HS-27A (cell line): ENCODE data around the gene SLC9A6.
A peak's percentile ranks its signal among the peaks of the same experiment; 100 is the strongest.
"Not testable (repeated sequence)": the region's sequence is repeated elsewhere in the genome, so short reads cannot be mapped to it uniquely, and the experiment has no call there.

Source experiments
- DNase-seq: peaks from one replicate; pipeline ENCODE4 v3.0.0-alpha.2; 2012; ENCODE audit warnings: low read depth, missing footprints

The SLC9A6 gene

DNA sequence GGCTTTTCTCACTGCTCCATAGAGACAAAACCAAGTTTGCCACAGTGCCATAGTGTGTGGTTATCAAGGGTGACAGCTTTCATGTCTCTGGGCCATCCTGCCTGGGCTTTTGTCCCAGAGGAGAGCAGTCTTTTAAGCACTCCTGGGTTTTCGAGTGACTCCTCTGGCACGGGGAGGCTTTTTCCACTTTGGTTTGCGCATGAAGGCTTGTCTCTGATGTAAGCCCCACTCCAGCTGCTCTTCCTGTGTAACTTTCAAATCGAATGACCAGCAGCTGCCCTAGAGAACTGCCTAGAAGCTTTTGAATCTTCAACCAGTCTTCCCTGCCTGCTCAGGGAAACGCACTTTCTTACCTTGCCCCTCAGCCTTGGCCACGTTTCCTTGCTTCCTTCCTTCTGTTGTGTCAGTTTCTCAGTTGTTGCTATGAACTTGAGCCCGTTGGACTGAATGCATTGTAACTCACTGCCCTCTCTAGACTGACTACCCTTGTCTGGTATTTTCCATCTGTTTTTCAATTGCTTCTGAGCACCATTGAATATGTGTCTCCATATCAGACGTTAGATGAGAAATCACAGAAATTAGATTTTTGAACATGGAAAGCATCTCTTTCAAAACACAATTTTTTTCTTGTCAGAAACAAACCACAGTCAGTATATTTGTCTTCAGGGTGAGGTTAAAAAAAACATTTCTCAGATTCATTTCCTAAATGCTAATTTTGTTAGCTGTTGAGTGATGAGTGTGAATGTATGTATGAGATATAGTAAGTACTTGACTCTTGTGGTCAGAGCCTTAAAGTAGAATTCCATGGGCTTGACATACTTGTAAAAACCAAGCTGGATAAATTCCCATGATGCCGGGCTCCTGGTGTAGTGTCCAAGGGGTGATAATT lies 45.3 kb downstream of the SLC9A6 start:
- DNase-seq, result peak; percentile 47

DNA sequence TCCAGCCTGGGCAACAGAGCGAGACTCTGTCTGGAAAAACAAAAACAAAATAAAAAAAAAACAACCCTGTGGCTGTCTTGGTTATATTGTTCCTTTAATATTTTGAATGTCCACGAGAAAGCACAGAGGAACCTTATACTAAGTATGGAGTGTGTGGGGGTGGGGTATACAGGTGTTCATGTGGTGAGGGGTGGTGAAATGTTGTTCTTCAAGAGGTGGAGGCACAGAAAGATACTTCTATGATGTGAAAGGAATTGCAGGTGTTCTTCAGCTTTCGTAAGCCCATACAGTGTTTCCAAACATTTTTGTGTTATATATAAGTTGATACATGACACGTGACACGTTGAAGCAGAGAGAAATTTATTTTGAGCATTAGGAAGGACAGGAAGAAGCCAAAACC lies 46.4 kb downstream of the SLC9A6 start:
- DNase-seq, result no peak

DNA sequence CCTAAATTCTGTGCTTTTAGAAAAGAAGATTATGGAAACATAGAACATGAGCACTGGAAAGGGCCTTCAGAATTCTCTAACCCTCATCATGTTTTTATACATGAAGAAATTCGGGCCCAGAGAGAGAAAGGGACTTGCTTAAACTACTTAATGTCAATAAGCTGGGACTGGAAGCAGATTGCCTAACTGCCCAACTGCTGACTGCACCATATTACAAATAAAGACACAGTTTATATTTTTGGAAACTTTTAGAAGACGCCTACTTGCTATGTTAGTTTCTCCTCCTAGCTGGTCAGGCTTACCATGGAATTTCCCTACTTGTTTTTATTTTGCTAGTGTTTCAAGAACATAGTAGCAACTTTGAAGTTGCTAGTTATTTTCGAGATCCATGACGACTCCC lies 47.1 kb downstream of the SLC9A6 start:
- no peak for DNase-seq

DNA sequence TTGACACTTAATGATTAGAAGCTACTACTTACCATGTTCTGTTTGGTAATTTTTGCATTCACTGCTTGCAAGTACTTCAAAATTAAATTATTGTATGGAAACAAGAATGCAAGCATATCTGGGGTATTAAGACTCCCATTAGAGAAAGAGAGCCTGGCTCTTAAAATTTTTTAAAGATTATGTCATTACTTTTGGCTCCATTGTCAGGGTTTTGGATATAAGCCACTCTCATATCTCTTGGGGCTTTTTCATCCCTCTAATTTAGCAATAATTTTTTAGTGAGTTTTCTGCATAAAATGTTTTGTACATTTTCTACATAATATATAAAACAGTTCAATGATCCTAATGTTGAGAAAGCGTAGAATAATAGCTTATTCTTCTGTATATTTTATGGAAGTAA lies 49.4 kb downstream of the SLC9A6 start:
- no peak for DNase-seq

DNA sequence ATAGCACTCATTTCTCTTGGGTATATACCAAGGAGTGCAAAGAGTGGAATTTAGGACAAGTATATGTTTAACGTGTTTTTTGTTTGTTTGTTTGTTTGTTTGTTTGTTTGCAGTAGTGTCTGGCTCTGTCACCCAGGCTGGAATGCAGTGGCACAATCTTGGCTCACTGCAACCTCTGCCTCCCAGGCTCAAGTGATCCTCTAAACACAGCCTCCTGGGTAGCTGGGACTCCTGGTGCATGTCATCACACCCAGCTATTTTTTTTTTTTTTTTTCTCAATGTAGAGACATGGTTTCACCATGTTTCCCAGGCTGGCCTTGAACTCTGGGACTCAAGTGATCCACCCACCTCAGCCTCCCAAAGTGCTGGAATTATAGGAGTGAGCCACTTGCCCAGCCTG lies 50.4 kb downstream of the SLC9A6 start:
- no peak for DNase-seq

DNA sequence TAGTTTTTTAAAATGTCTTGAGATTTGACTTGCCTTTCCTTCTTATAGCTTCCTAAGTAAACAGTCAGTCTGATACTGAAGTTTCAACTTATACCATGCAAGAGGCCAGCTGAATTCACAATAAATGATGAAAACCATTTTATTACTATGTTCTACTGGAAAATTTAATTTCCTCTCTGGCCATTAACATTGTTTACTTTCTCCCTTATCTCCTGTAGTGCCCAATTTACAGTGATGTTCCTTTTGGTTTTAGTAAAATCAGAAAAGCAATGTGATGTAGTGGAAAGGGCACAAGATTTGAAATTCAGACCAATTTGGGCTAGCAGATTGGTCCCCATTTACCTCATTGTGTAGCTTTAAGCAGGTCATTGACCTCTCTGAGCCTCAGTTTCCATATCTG lies 54.2 kb downstream of the SLC9A6 start:
- no peak for DNase-seq

DNA sequence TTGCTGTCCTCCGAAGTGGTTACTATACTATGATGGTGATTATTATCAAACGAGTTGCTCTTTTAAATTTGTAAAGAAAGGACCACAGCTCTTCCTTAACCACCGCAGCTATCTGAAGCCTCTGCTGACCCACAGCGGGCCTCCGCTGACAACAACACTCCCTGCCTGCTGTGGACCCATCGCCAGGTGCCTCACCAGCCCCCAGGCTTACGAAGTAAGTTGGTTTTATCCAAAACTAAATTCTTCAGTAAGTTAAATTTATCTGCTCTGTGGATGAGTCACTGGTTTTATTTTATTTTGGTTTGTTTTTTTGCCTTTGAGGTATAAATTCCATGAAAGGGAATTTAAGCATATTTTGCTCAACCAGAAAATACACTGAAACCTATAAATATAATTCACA lies 54.7 kb downstream of the SLC9A6 start:
- no peak for DNase-seq

DNA sequence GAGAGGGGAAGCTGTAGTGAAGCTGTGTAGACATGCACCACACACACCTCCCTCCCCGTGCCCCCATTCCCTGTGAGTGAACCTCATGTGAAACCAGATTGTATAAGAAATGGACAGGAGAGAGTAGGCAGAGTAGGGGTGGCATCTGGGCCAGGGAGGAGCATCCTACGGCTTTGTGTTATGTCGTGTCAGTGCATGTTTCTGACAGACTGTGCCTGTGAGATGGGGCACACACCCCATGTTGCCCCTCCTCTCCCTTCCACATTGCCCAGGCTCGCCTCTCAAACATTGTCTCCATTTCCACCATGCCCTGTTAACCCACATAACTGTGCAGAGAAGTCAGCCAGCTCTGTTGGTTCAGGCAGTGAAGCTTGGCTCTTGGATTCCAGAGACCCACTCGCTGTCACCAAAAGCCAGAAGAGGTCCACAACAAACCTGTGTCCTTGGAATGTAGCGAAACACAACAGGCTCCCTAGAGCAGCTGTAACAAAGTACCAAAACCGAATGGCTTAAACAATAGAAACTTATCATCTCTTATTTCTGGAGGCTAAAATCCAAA lies 56.1 kb downstream of the SLC9A6 start:
- DNase-seq, result no peak

DNA sequence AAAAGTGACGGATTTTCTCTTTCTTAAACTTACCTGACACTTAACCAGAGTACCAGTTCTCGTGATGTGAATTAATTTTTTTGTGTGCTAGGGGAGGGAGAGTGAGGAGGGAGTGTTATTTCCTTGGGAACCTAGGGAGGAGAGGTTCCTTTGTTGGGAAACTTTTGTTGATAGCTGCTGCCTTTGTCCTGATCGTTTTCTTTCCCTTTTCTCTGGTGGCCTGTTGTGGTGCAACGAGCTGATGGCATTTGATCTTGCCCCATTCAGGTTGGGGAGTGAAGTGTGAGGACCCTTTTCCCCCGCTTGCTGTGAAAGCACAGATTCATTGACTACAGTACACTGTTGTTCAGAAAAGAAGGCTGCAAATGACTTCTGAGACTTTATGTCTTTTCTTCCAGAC lies 59.8 kb downstream of the SLC9A6 start:
- no peak for DNase-seq

DNA sequence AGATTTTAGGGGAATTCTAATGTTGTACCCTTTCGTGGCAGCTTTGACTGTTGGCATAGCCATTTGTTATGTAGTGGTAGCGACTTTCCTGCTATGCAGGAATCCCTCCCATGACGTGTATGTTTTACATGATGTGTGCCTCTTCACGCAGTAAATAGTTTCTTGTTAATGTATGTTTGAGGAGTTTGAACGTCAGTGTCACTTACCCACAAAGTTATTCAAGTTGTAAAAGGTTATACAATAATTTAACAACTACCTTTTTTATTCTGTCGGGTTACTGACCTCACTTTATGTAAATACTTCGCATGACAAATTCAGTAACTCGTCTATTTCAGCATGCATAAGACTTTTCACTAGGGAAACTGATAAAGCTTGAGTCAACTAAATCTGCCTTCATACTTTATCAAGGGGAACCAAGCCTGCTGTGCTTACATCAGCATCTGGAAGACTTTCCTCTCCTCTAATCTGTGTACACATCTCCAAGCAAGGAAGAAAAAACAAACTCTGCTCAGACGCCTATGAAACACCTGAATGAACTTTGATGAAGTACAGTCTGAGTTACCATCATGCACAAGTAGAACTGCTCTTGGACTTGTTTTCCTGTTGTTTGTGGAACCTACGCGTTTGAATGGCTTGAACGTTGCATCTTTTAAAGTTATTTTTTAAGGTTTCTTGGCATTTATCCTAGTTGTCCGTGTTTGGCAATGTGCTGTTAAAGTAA lies 61.2 kb downstream of the SLC9A6 start:
- no peak for DNase-seq

DNA sequence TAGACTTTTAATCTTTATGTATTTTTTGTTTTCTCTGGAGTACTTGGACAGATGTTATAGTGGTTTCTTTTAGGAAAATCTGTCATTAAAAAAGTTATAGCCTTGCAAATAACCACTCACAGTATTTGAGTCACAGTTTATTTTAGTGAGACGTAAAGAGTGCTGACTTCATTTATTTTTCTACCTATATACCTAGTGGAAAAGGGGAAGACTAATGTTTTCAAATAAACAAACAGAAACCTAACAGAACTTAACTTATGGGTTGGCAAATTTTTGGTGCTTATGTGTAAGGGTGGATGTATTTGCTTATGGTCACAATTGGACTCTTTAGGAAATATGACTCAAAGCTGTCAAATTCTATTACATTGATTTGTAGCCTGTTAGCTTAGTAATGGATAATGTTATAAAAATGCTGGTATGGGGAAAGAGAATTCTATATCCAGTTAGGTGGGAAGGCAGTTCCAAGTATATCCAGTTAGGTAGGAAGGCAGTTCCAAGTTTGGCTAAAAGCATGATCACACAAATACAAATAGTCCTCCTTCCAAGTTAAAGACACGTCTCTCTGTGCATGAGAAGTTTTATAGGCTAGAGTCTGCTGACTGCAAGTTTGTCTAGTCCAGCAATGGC lies 61.9 kb downstream of the SLC9A6 start:
- DNase-seq, result no peak

DNA sequence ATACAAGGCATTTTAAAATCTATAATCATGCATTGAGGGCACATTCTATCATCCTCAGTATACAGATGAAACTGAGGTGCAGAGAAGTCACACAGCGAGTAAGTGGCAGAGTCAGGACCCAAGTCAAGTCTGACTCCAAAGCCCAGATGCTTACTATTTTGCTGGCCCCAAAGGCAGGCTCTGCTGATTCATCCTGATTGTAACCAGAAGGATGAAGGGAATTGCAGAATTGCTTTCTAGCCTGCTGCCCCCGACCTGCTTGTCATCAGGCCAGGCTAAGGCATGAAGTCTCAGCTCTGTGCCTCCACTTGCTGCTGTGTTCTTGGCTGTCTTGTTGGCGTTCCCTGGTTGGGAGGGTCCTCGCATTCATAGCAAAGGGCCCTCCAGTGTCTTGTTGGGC lies 62.7 kb downstream of the SLC9A6 start:
- no peak for DNase-seq

DNA sequence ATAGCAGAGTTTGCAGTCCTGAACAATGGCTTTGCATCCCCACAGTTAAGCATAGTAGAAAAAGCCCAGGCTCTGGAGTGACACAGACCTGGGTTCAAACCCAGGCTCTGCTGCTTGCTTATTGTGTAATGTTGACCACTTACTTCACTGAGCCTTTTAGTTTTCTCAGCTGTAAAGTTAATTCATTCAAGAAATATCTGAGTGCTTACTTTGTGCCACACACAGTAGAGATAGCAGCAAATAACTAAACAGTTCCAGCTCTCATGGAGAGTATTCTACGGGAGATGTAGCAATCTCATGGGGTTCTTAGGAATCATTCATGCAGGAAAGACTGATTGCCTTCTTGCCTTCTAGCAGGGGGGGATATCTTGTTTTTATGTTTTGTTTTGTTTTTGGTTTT lies 63.2 kb downstream of the SLC9A6 start:
- DNase-seq, result no peak

DNA sequence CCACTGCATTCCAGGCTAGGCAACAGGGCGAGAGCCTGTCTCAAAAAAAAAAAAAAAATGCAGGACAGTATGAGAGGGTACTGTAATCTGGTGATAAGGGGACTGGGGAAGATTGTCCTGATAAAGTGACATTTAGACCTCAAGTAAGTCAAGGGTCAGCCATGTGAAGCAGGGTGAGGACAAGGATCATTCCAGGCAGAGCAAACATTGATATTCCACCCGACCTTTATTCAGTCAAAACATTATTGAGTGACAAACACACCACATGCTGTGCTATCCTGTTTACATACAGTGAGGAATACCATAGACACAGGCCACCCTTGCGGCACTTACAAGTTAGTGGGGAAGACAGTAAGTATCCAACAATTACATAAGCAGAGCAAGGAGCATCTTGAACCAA lies 64.4 kb downstream of the SLC9A6 start:
- no peak for DNase-seq

DNA sequence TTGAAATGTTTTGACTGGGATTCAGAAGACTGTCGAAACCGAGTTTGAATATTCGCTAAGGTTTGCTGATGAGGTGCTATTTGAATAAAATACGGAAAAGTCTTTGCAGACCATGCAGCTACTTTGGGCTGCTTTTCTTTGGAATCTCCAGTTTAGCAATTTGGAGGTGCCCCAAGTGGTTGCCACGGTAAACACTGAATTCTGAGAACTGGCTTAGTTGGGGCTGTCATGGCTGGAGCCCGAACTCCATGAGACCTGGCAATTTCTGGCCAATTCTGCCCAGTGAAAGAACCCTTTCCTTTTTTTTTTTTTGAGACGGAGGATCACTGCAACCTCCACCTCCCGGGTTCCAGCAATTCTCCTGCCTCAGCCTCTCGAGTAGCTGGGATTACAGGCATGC lies 65.6 kb downstream of the SLC9A6 start:
- DNase-seq, result not testable (repeated sequence)

DNA sequence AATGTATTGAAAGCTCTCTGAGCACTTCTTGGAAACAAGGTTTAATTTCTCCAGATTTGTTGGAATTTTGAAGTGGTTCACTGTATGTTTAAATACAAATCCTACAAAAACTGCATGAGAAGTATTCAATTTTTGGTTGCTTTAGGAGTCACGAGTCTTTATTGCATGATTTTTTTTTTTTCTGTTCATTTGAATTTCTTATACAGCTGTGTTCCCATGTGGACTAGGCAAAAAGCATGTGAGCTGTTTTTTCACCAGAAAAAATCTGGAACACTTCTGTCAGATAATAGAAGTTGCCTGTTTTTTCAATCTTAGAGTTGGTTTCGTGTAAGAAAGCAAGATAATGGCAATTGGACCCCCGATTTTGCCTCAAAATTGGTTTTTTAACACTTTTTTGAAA lies 66.4 kb downstream of the SLC9A6 start:
- no peak for DNase-seq

DNA sequence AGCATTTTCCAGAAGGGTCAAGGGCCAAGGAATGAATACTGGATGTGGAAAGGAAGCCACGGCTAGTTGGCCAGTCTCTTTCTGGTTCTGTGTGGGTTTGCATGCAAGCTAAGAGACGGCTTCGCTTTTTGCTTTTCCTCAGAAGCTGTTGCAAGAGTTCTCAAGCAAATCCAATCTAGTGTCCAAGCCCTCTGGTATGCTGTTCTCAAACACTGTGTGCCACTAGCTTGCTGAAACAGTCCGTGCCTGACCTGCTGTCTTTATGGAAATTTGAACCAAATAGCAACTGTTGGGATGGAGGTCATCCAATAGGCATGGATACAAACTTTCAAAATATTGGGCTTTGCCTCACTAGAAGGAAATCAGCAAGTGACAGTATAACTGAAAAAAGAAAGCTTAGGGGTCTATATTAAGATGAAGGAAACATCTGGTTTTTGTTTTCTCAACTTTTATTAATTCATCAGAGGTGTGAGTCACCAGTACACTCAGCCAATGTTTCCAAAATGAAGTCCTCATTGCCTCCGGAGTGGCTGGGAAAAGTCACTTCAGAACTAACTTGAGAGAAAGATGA lies 70.5 kb downstream of the SLC9A6 start:
- no peak for DNase-seq

DNA sequence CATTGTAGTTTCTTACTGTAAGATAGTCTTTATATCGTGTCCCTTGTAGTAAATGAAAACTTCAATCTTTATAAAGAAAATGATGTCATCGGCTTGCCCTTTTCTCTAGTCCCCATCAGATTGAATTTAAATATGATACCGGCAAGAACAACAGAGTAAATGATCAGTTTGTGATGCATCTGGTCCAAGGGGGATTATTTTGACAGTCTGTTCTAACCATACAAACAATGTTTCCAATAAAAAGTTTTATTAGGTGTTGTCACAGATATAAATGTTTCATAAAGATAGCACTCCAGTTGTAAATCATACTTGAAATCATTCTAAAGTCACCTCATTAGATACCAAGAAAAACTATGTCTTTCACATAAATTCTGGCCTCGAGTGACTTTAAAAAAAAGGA lies 72.3 kb downstream of the SLC9A6 start:
- no peak for DNase-seq

DNA sequence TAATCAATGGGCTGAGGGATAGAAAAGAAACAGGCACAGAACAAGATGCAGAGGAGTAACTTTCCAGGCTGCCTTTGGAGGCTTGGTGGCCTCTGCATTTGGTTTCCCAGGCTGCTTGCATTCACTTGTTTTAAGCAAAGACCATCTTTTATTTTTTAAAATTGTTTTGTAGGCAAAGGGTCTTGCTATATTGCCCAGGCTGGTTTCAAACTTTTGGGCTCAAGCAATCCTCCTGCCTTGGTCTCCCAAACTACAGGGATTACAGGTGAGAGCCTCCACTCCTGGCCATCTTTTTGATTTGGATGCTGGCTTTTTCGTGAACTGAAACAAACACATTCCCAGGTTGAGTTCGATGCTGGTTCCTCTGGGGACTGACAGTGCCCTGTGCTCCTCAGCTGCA lies 74.1 kb downstream of the SLC9A6 start:
- DNase-seq, result no peak

DNA sequence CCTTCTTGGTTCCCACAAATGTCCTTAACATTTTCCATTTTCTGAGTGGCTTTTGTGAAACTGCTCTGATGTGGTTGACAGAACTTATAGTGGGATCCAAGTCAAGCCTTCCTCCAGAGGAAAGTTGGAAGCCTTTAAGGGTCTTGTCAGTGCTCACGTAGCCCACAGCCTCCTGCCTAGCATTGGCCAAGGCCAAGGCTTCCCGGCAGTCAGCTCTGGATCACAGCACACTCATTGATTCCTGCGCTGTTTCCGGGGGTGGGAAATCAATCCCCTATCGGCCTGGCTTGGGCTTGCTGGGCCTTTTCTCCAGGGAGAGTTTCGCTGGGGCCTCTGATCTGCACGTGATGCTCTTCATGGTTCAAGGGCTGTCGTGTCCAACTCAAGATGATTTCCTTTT lies 76.1 kb downstream of the SLC9A6 start:
- no peak for DNase-seq

DNA sequence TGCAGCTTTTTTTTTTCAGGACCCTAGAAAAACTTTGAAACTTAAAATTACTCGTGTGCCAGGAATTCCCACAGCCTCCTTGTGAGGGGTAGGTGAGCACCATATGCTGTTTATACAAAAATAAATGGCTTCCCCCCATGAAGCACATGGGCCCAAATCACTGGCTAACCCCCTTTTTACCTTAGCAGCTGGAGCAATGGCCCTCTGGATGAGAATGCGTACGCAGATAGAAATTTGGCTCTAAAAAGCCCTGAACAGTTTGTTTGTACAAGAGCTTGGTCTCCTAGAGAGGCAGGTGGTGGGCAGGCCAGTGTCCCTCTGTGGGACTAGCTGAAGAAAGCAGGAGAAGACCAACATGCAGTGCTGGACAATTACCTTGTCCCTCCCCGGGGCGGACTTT lies 76.5 kb downstream of the SLC9A6 start:
- DNase-seq, result no peak

DNA sequence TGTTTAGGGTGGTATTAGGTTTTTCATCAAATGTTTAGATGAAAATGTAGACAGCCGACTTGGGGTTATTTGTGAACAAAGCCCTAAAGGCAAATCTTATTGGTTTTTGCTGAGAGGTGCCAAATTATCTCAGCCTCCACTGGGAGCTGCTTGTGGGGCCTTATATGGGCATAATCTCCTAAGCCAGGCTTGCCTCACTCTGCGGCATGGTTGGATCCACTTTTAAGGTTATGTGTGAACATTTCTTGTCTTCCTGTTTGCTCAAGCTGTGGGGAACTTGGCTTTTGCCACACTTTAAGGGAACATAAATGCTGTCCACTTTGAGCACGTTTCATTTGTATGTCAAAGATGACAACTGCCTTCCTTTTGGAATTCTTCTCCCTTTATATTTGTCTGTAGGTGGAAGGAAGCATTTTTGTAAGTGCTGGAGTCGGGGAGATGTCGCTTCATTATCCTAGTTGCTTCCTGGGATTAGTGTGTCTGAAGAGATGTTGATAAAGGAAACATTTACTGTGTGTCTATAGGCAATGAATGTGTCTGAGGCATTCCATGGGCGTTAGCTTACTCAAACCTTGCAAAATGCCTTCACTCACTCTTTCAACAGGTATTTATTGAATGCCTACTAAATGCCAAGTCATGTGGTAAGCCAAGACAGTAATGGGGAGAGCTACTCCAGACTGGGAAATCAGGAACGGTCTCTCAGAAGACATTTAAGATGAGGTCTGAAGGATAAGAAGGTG lies 78.3 kb downstream of the SLC9A6 start:
- DNase-seq, result no peak
